Immature natural killer cell (primary cell): ENCODE data around the gene NUMB. TPM values are rescaled to one million over a fixed set of nuclear protein-coding genes. Genes with fewer than 3 reads are reported as not detected.

Source experiments
- DNase-seq, 3 donors: peaks; one replicate each; pipeline ENCODE4 v3.0.0; 2022; ENCODE audit warnings: mixed read lengths in 1 of 3
- H3K27ac Mint-ChIP-seq, 6 donors: one replicate each; pipeline ENCODE4 v1.8.0; 2020; ENCODE audit warnings: mixed read lengths in 6 of 6, mild to moderate bottlenecking in 5 of 6, inconsistent platforms in 4 of 6, moderate library complexity in 3 of 6
- H3K27me3 Mint-ChIP-seq, 3 donors: one replicate each; pipeline ENCODE4 v1.8.0; 2020 to 2021; ENCODE audit warnings: low read depth in 3 of 3, mild to moderate bottlenecking in 3 of 3, mixed read lengths in 3 of 3, moderate library complexity in 3 of 3, inconsistent platforms in 1 of 3
- H3K36me3 Mint-ChIP-seq, 3 donors: one replicate each; pipeline ENCODE4 v1.8.0; 2020; ENCODE audit warnings: mixed read lengths in 3 of 3, inconsistent platforms in 2 of 3, mild to moderate bottlenecking in 2 of 3
- H3K4me1 Mint-ChIP-seq, 2 donors: one replicate each; pipeline ENCODE4 v1.8.0; 2020; ENCODE audit warnings: inconsistent platforms in 2 of 2, mild to moderate bottlenecking in 2 of 2, mixed read lengths in 2 of 2, moderate library complexity in 1 of 2
- H3K4me3 Mint-ChIP-seq, 5 donors: one replicate each; pipeline ENCODE4 v1.8.0; 2020; ENCODE audit warnings: mild to moderate bottlenecking in 5 of 5, mixed read lengths in 5 of 5, inconsistent platforms in 3 of 5, moderate library complexity in 3 of 5
- H3K9me3 Mint-ChIP-seq, 6 donors: one replicate each; pipeline ENCODE4 v1.8.0; 2020; ENCODE audit warnings: mild to moderate bottlenecking in 6 of 6, mixed read lengths in 6 of 6, inconsistent platforms in 4 of 6, moderate library complexity in 3 of 6
- polyA plus RNA-seq, 3 donors: library from polyadenylated mRNA; unstranded; fragments of 300-500 nt; fragmentation: Illumina TruSeq; gene quantifications; one replicate each; pipeline ENCODE4 v1.2.3, GENCODE V29; 2021

The NUMB gene
- 10 to 100 TPM; 14.1 to 32.4 (median 17.7) TPM for polyA plus RNA-seq

DNA sequence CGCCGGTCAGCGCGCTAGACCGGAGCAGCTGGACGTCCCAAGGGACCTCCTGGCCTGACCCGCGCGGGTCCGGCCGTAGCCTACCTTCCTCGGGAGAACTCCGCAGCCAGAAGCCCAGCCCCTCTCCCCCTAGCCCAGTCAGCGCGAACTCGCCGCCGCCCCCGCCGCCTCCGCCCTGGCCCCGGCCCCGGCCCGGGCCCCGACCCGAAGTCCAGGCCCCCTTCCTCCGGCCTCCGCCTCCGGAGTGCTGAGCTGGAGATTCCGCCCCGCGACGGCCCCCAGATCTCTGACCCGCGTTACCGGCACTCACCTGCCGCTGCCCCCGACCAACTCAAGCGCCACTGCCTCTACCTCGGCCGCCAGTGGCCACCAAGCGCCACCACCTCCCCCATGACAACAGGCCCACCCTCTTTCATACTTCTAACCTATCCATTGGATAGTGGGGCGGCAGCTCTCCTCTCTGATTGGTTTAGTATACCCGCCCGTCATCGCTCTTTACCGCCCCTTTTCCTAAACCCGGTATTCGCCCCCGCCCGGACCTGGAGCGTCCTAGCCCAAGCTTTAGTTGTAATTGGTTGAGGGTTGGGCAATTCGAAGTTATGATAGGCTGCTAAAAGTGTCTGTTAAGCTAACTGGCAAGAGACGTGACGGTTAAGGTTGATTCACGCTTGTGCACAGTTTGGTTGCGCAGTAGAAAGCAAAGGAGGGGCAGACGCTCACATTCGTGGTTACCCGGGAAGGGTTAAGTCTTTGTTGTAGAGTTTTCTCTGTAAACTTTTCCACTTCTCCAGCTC lies at the start of gene NUMB:
Gene NUMB, minus strand, starts transcription at position 364 of the 794 bp plus-strand sequence. CDS start 102,795 bp downstream, outside the sequence.
- no peaks in the 10 kb centered on the region for H3K9me3 Mint-ChIP-seq
- peaks cover 2 to 10% (median 6%) of the 10 kb centered on the region in 3 donors for H3K27me3 Mint-ChIP-seq
- H3K4me3 Mint-ChIP-seq, result peak within 1 kb of the TSS; percentile 96 to 97 (median 96)
- H3K36me3 Mint-ChIP-seq, result no peaks in the 10 kb centered on the region
- peaks cover 27 to 42% of the 10 kb centered on the region in 2 donors for H3K4me1 Mint-ChIP-seq
- peak within 1 kb of the TSS; percentile 89 to 97 (median 92) for H3K27ac Mint-ChIP-seq
- peak; percentile 98 for DNase-seq

DNA sequence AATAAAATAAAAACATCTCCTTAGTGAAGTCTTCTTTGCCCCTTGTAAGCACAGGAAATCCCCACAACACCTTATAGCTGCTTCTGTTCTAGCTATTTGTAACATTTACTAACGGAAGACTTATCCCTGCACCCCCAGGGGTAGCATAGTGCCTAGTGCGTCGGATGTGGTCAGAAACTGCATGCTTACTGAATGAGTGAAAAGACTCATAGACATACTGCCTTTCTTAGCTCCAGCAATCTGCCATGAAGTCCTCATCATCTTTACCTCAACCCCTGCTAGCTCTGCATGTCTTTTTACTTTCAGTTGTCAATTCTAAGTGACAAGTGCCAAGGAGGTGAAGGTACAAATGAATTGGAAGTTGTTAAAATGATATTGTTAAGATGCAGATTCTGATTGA lies 45.3 kb upstream of the NUMB start:
- H3K27ac Mint-ChIP-seq, result no peak overlapping the region
- H3K27me3 Mint-ChIP-seq, result peaks cover 0 to 2% (median 0%) of the 10 kb centered on the region in 3 donors
- H3K36me3 Mint-ChIP-seq, result peaks cover 4 to 17% (median 7%) of the 10 kb centered on the region in 3 donors
- H3K4me1 Mint-ChIP-seq, result no peaks in the 10 kb centered on the region
- DNase-seq, result peak in 1 of 3 donors; percentile 12
- H3K9me3 Mint-ChIP-seq, result no peaks in the 10 kb centered on the region
- no peak overlapping the region for H3K4me3 Mint-ChIP-seq

DNA sequence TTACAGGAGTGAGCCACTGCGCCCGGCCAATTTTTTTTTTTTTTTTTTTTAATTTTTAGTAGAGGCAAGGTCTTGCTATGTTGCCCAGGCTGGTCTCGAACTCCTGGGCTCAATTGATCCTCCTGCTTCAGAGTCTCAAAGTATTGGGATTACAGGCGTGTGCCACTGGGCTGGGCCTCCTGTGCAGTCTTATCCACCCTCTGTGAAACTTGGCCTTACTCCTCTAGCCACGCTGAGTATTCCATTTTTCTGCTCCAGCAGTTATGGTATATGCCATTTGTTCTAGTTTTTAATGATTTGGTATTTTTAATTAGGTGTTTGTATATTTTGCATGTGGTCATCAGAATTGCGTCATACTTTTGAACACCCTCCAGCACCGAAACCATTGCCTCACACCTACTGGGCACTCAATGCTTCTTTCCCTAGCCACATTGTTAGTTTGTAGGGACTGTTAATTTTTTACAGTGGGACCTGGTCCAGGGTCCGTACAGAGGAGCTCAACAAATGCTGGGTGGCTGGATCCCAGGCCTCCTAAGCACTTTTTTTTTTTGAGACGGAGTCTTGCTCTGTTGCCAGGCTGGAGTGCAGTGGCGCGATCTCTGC lies 43.8 kb upstream of the NUMB start:
- H3K27me3 Mint-ChIP-seq, result no peaks in the 10 kb centered on the region

DNA sequence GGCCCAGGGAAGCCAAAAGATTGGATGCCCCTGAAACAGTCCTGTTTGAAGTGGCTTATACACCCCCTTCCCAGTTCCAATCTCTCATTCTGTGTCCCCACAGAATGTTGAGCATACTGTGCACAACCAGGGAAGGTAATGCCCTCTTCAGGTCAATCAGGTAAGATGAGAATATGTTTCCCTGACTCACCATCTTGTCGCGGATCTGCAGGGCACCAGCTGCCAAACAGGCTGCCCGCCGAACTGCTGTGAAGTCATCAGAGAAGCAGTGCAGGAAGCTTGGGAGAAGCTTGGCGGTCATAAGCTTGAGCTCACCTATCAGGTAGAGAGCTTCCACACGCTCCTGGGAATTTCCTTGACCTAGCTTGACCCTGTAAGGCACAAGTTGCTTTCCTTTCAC lies 42.0 kb upstream of the NUMB start:
- Mint-ChIP-seq H3K36me3 (peaks cover 4 to 16% (median 10%) of the 10 kb centered on the region in 3 donors), H3K9me3 (no peaks in the 10 kb centered on the region), H3K4me1 (peaks cover 6 to 20% of the 10 kb centered on the region in 2 donors), H3K27ac (no peak overlapping the region), H3K4me3 (no peak overlapping the region), H3K27me3 (no peaks in the 10 kb centered on the region)
- DNase-seq, result no peak

More for the DNA sequence above, 43.8 kb upstream of the NUMB start:
- Mint-ChIP-seq H3K9me3 (no peaks in the 10 kb centered on the region), H3K4me3 (no peak overlapping the region), H3K4me1 (peaks cover 0 to 7% of the 10 kb centered on the region in 2 donors), H3K36me3 (peaks cover 4 to 17% (median 10%) of the 10 kb centered on the region in 3 donors), H3K27ac (no peak overlapping the region)
- DNase-seq, result no peak

DNA sequence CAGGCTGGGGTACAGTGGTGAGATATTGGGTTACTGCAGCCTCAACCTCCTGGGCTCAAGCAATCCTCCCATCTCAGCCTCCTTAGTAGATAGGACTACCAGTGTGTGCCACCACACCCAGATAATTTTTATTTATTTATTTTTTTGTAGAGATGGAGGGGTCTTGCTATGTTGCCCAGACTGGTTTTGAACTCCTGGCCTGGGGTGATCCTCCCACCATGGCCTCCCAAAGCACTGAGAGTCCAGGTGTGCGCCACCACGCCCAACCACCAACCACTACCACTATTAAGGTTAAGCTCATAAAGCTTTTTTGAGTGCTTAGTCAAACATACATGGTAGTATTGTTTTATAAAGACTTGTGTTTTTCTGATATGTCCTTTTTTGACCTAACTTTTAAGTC lies 36.2 kb upstream of the NUMB start:
- H3K27ac Mint-ChIP-seq, result peak overlapping the region in 2 of 6 donors; percentile 27 to 53
- H3K4me1 Mint-ChIP-seq, result peaks cover 41 to 64% of the 10 kb centered on the region in 2 donors
- H3K4me3 Mint-ChIP-seq, result peak overlapping the region in 1 of 5 donors; percentile 21
- peaks cover 4 to 6% (median 4%) of the 10 kb centered on the region in 3 donors for H3K27me3 Mint-ChIP-seq
- H3K36me3 Mint-ChIP-seq, result peaks cover 6 to 11% (median 10%) of the 10 kb centered on the region in 3 donors
- DNase-seq, result no peak
- H3K9me3 Mint-ChIP-seq, result no peaks in the 10 kb centered on the region

DNA sequence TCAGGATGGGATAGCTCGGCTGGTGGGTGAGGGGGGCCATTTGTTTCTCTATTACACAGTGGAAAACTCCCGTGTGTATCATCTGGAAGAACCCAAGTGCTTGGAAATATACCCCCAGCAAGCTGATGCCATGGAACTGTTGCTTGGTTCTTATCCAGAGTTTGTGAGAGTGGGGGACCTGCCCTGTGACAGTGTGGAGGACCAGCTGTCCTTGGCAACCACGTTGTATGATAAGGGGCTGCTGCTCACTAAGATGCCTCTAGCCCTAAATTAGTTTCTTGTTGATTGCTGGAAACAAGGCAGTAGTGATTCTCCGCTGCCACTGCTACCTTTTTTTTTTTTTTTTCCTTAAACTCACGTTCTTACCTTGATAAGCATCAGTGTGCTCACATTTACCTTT lies 34.3 kb upstream of the NUMB start:
- peak overlapping the region; percentile 81 to 86 (median 83) for H3K4me3 Mint-ChIP-seq
- H3K4me1 Mint-ChIP-seq, result peaks cover 43 to 61% of the 10 kb centered on the region in 2 donors

DNA sequence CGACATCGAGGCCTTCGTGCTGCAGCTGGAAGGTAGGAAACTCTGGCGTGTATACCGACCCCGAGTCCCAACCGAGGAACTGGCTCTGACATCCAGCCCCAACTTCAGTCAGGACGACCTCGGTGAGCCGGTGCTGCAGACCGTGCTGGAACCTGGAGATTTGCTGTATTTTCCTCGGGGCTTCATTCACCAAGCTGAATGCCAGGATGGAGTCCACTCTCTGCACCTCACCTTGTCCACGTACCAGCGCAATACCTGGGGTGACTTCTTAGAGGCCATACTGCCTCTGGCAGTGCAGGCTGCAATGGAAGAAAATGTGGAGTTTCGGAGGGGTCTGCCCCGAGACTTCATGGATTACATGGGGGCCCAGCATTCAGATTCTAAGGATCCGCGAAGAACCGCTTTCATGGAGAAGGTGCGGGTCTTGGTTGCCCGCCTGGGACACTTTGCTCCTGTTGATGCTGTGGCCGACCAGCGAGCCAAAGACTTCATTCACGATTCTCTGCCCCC lies 33.8 kb upstream of the NUMB start:
- Mint-ChIP-seq H3K27ac (peak overlapping the region; percentile 66 to 89 (median 78)), H3K4me3 (peak overlapping the region; percentile 81 to 86 (median 83)), H3K9me3 (no peaks in the 10 kb centered on the region), H3K27me3 (peaks cover 4 to 6% (median 4%) of the 10 kb centered on the region in 3 donors), H3K36me3 (peaks cover 4 to 11% (median 6%) of the 10 kb centered on the region in 3 donors), H3K4me1 (peaks cover 43 to 61% of the 10 kb centered on the region in 2 donors)
- no peak for DNase-seq

More for the DNA sequence above, 34.3 kb upstream of the NUMB start:
- H3K9me3 Mint-ChIP-seq, result no peaks in the 10 kb centered on the region
- peak overlapping the region in 4 of 6 donors; percentile 30 to 58 (median 40) for H3K27ac Mint-ChIP-seq
- H3K27me3 Mint-ChIP-seq, result peaks cover 4 to 6% (median 4%) of the 10 kb centered on the region in 3 donors
- DNase-seq, result no peak
- peaks cover 4 to 11% (median 6%) of the 10 kb centered on the region in 3 donors for H3K36me3 Mint-ChIP-seq

DNA sequence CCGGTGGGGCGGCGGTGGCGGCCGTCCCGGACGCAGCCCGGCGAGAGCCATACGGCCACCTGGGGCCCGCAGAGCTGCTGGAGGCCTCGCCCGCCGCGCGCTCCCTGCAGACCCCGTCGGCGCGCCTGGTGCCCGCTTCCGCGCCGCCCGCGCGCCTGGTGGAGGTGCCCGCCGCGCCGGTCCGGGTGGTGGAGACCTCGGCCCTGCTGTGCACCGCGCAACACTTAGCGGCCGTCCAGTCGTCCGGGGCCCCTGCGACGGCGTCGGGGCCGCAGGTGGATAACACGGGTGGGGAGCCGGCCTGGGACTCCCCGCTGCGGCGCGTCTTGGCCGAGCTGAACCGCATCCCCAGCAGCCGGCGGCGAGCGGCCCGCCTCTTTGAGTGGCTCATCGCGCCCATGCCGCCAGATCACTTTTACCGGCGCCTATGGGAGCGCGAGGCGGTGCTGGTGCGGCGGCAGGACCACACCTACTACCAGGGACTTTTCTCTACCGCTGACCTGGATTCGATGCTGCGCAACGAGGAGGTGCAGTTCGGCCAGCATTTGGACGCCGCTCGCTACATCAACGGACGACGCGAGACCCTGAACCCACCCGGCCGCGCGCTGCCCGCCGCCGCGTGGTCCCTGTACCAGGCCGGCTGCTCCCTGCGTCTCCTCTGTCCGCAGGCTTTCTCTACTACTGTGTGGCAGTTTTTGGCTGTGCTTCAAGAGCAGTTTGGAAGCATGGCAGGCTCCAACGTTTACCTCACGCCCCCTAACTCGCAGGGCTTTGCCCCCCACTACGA lies 33.1 kb upstream of the NUMB start:
- Mint-ChIP-seq H3K36me3 (peaks cover 4 to 10% (median 6%) of the 10 kb centered on the region in 3 donors), H3K27me3 (peaks cover 4 to 6% (median 4%) of the 10 kb centered on the region in 3 donors), H3K4me3 (peak overlapping the region; percentile 84 to 89 (median 88)), H3K27ac (peak overlapping the region; percentile 66 to 91 (median 80)), H3K9me3 (no peaks in the 10 kb centered on the region), H3K4me1 (peaks cover 42 to 59% of the 10 kb centered on the region in 2 donors)
- peak; percentile 71 to 73 (median 72) for DNase-seq

DNA sequence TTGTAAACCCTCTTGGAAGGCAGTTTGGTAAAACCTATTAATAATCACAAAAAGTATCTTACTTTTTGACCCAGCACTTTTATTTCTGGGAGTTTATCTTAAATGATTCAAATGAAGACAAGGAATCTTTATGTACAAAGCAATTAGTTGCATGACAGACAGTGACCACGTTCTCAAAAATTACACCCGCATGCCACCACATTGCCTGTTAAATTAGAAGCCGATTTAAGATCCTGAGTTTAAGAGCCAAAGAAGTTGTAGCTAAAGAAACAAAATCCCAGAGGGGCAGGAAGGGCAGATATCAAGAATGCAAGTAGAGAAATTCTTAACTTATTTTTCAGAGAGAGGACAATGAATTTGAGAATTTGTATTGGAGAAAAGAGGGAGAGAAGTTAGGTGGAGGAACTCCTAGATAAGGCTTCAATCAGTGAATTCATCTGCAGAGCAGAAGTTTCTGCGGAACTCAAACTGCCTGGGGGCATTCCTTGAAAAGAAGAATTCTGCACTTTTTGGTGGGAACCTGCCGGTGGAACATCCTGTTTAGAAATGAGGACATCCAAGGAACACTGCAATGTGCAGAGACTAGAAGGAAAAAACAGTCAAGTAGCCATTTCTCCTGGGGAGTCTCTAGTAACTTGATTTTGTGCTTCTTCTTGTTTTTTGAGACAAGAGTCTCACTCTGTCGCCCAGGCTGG lies 31.3 kb upstream of the NUMB start:
- Mint-ChIP-seq H3K27me3 (peaks cover 4 to 6% (median 6%) of the 10 kb centered on the region in 3 donors), H3K9me3 (no peaks in the 10 kb centered on the region), H3K36me3 (peaks cover 0 to 6% (median 6%) of the 10 kb centered on the region in 3 donors), H3K4me1 (peaks cover 34 to 41% of the 10 kb centered on the region in 2 donors), H3K27ac (peak overlapping the region in 4 of 6 donors; percentile 32 to 47 (median 36)), H3K4me3 (peak overlapping the region; percentile 58 to 88 (median 73))
- DNase-seq, result no peak

DNA sequence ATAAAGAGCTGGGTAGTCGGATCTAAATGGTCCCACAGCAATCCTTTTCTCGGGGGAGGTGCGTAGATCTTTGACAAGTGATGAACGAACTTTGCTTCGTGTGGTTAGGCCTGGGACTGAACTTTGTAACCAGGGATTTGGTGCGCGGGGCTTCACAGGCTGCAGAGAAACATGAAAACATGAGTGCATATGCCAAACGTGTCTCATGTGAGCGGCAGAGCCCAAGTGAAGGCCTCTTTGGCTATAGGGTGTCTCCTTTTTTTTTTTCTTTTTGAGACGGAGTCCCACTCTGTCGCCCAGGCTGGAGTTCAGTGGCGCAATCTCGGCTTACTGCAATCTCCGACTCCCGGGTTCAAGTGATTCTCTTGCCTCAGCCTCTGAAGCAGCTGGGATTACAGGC lies 20.3 kb upstream of the NUMB start:
- Mint-ChIP-seq H3K9me3 (no peaks in the 10 kb centered on the region), H3K27ac (no peak overlapping the region), H3K4me3 (no peak overlapping the region), H3K27me3 (peaks cover 0 to 5% (median 2%) of the 10 kb centered on the region in 3 donors), H3K36me3 (no peaks in the 10 kb centered on the region), H3K4me1 (no peaks in the 10 kb centered on the region)
- DNase-seq, result no peak

DNA sequence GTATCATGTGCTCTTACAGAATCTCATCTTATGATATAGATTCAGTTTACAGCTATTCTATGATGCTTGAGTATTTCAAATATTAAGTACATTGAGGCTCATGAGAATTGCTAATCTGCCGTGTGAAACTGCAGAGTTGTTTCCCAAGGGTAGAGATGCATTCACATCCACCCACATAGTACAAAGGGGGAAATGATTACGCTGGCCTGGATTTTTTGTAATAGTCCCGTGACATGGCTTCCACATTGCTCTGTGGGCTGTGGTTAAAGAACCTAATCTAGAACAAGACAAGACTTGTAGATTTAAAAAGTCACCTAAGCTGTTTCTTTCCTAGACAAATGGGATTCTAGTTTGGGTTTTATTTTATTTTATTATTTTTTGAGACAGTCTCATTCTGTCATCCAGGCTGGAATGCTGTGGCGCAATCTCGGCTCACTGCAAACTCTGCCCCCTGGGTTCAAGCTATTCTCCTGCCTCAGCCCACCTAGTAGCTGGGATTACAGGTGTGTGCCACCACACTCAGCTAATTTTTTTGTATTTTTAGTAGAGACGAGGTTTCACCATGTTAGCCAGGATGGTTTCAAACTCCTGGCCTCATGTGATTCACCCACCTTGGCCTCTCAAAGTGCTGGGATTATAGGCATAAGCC lies 19.4 kb upstream of the NUMB start:
- no peak for DNase-seq
- H3K9me3 Mint-ChIP-seq, result no peaks in the 10 kb centered on the region
- peaks cover 0 to 4% (median 2%) of the 10 kb centered on the region in 3 donors for H3K27me3 Mint-ChIP-seq
- no peak overlapping the region for H3K4me3 Mint-ChIP-seq
- no peaks in the 10 kb centered on the region for H3K36me3 Mint-ChIP-seq
- H3K4me1 Mint-ChIP-seq, result no peaks in the 10 kb centered on the region
- H3K27ac Mint-ChIP-seq, result no peak overlapping the region

DNA sequence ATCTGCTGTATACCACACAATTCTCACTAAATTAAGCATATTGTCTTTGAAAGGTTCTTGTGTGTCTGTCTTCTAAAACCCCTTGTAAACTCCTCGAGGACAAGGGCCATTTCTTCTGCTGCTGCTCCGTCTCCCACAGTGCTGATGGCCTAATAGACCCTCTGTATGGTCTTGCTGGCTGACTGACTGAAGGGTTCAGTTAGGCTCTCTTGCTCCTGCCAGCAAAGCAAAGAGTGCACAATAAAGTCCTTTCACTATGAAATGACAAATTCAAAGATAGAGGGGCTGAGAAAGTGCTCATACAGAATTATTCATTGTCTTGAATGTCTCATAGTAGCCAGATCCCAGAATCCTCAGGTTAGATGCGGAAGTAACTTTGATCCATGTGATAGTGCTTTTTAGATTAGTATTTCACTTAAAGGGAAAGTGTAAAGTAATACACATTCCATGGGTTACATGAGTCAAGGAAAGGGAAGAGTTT lies 18.1 kb upstream of the NUMB start:
- no peak overlapping the region for H3K27ac Mint-ChIP-seq
- DNase-seq, result no peak

More for the DNA sequence above, 18.1 kb upstream of the NUMB start:
- no peaks in the 10 kb centered on the region for H3K36me3 Mint-ChIP-seq
- no peaks in the 10 kb centered on the region for H3K9me3 Mint-ChIP-seq
- H3K4me3 Mint-ChIP-seq, result no peak overlapping the region
- peaks cover 0 to 3% (median 2%) of the 10 kb centered on the region in 3 donors for H3K27me3 Mint-ChIP-seq
- no peaks in the 10 kb centered on the region for H3K4me1 Mint-ChIP-seq
